Fibroblast of skin of right biceps (primary cell): ENCODE data around the gene PCSK6.

Source experiments
- DNase-seq: peaks from one replicate; pipeline ENCODE4 v3.0.0-alpha.2; 2013

PCSK6 gene

GRCh38 chr15:101498717-101499480 is 9.4 kb upstream of the PCSK6 start:
- DNase-seq = no peak

DNA sequence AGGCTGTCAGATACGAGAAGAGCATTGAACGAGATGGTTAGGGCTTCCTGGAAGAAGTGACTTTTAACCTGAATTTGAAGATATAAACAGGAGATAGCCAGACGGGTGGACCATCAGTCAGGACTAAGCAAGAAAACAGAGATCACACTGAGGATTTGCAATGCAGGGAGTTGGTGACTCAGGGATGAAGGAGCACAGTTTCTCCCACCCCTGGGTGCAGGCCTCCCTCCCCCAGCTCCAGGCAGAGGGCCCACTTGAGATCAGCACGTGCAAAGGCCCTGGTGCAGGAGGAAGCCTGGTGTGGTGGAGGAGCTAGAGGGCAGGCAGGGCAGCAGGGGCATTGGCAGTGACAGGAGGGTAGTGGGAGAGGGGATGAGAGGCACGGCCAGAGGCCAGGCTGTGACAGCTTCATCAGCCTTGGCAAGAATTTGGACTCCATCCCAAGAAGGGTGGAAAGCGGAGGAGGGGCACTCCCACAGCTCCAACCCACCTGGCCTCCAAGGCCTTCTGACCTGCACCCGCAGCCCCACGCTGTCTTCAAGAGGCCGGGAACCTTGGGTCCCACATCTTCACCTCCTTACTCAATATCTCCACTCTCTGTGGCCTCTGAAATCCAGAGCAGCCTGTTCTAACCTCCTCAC is 8.7 kb upstream of the PCSK6 start:
- no peak for DNase-seq

- no peak for DNase-seq
Observed at GRCh38 chr15:101497484-101498034, 8.1 kb upstream of the PCSK6 start.

DNA sequence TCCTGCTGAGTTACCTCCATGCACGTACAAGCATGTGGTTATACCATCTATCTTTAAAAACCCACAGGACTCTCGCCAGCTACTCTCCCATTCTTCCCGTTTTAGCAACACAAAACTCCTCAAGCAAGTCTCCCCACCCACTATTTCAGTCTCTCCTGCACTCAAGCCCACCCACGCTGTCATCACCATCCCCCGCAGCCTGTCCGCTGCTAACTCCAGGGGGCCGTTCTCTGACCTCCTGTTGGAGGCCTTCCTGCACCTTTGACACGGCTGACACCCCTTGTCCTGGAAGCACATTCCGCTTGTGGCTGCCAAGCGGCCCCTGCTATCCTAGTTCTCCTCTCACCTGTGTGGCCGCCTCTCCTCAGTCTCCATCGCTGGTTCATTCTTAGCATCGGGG is 7.5 kb upstream of the PCSK6 start:
- no peak for DNase-seq

- DNase-seq = no peak
Observed at GRCh38 chr15:101496198-101496986, 6.9 kb upstream of the PCSK6 start.

- no peak for DNase-seq
Observed at GRCh38 chr15:101495334-101496197, 6.1 kb upstream of the PCSK6 start.

- DNase-seq = no peak
Observed at GRCh38 chr15:101494251-101494796, 4.8 kb upstream of the PCSK6 start.

- DNase-seq = no peak
Observed at GRCh38 chr15:101492766-101493692, 3.5 kb upstream of the PCSK6 start.

DNA sequence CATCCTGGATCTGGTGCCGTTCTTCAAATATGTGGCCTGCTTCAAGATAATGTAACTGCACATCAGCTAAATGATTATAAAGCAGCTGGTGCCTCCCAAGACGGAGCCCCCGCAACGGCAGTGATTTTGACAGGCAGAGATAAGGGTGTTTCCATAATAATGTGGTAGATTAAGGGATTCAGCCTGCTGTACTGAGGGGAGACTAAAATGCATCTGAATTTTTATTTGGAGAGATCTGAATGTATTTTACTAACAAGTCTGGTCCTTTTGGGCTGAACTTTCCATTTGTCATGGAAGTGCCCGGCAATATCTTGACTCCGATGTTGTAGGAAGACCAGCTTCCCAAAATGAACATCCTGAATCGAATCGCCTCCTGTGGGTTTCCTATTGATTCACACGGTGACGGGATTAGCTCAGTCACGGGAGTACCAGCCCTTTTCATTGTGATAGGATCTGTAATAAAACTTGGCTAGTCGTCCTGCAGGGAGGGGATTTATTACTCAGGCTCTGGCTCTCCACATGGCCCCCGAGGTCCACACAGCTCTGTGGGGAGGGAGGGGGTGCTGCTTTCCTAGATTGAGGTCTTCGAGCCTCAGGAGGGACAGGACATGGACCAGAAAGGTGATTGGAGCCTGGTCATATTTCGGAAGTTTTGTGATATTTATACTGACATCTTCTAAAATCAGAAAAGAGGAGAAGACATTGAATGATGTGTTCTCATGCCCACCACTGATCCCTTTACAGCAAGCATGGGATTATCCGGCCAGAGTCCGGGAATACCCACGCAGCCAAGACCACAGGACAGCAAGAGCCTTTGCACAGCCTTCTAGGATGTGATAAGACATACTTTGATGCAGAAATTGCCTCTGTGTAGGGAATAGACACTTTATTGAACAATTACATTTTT is 2.5 kb upstream of the PCSK6 start:
- DNase-seq = no peak

DNA sequence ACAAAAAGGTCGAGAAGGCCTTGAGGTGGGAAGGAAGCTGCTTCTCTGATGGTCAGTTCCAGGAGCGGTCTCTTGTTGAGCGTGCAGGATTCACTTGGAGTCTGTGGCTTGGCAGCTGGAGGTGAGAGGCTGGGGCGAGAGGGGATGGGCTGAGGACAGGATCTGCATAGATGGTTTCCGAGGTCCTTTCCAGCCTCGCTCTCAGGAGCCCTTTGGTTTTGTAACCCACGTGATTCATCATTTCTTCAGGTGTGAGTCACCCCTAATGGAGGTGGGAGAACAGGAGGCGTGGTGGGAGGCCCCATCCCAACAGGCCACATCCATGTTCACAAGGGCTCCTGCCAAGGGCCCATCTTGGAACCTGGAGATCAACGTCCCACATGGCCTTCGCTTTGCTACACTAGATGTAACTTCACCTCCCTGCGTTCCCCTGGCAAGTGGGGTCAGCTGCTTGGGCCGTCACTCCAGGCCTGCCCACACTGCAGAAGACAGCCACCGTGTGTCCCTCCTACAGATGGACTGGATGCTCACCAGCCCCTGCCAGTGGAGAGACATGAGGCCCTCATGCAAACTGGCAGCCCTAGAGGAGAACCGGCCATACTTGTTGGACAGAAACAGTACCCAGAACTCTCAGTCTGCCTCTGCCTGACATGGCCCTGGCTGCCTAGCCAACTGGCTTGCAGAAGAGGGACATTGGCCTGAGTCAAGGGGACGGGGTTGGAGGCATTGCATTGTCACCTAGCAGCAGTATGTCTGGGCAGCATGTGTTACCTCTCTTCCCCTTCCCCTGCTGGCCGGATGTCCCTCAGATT is 1.6 kb upstream of the PCSK6 start:
- peak; percentile 35 for DNase-seq

DNA sequence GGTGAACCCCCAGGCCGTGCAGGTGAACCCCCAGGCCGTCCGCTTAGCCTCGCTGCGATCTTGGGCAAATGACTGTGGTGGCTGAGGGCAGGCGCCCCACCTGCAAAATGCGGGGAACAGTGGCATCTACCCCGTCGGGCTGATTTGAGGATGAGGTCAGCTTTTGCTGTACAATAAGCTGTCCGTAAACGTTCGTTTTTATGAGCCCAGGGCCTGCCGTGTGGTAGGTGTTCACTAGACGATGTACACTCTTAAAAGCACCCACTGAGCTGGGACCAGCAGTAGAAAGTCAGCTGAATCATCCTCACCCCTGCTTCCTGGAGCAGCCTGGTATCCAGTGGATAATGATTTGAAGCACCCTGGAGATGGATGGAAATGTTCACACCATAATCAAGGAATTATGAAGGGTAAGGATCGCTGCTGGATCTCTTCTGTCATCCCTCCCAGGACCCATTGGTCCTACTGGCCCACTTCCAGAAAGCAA is 943 bp upstream of the PCSK6 start:
- no peak for DNase-seq

DNA sequence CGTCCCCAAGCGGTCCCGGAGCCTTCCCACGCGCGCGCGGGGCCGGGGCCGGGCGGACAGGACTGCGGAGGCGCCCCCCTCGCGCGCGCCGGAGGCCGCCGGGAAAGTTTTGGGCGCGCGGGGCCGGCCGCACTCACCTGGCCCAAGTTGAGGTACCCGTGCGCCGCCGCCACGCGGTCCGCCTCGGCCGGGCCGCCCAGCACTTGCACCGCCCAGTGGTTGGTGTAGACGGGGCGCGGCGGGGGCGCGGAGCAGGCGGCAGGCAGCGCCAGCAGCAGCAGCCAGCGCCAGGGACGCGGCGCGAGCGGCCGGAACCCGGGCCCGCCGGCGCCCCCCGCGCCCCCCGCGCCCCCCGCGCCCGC is 289 bp downstream of the PCSK6 start:
- DNase-seq = peak; percentile 35

DNA sequence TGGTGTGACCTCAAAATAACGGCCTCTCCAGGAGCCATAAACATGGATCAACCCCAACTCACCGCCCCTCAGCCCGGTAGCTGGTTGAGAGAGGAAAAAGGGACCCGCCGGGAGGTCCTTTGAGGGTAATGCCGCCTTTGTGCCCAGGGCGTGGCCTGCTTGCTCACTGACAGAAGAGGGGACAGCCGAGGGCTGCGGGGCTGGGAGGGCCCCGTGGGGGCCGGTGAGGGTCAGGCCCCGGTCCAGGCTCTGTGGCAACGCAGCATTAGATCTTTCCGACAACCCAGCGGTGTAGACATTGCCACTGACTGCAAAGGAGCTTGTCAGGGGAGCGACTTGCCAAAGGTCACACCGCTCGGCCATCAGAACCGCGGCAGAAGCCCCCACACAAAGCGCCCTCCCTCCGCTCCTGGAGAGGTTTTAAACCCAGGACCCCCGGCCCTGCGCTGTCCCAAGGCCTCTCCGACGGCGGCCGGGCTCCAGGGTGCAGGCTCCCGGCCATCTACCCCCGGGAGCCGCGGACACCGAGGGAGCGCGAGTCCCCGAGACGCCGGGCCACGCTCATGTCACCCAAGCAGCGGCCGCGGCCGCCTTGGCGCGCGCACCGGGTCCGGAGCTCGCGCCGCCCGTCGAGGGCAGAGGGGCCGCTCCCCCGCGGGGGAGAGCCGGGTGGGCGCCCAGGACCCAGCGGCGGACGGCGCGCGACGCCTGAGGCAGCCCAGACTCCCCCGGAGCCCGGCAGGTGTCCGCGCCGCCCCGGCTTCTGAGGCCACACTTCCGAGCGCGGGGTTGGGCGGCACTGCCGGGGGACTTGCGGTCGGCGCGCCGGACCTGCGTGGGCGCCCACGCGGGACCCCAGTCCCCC is 975 bp downstream of the PCSK6 start:
- DNase-seq = no peak

- DNase-seq = peak; percentile 44
Observed at GRCh38 chr15:101486696-101487459, 2.6 kb downstream of the PCSK6 start.

GRCh38 chr15:101483462-101483861 is 6.0 kb downstream of the PCSK6 start:
- DNase-seq = no peak

GRCh38 chr15:101482526-101483371 is 6.8 kb downstream of the PCSK6 start:
- no peak for DNase-seq
